CD14-positive monocyte (primary cell): ENCODE data around the gene TTC7B. TPM values are rescaled to one million over a fixed set of nuclear protein-coding genes. Genes with fewer than 3 reads are reported as not detected.

Experiments used
- DNase-seq, 3 donors: peaks; one replicate each; pipeline ENCODE4 v3.0.0-alpha.2; 2011 to 2022
- H2AFZ ChIP-seq: 2 replicates; pipeline ENCODE4 v1.6.0; 2012; ENCODE audit warnings: mild to moderate bottlenecking, low read depth, low read length, inconsistent platforms; ENCODE audit not compliant: insufficient read depth, poor library complexity, severe bottlenecking
- H3K27ac ChIP-seq, 2 donors: 1 replicate in 1 of 2; 2 replicates in 1 of 2; pipeline ENCODE4 v1.5.1; 2012 to 2013; ENCODE audit warnings: low read length in 2 of 2, control low read depth in 1 of 2, inconsistent platforms in 1 of 2, low read depth in 1 of 2, mild to moderate bottlenecking in 1 of 2
- H3K27me3 ChIP-seq, 2 donors: one replicate each; pipeline versions ENCODE4 v1.6.0 to v1.6.1; 2011 to 2013; ENCODE audit warnings: low read length in 2 of 2; ENCODE audit not compliant: control insufficient read depth in 2 of 2, insufficient read depth in 2 of 2
- H3K36me3 ChIP-seq, 2 donors: replicated peaks in 1 of 2; 1 replicate in 1 of 2; 2 replicates in 1 of 2; pipeline versions ENCODE4 v1.5.1 to v1.6.1; 2012 to 2013; ENCODE audit warnings: low read length in 2 of 2, control low read depth in 1 of 2, inconsistent platforms in 1 of 2, mild to moderate bottlenecking in 1 of 2; ENCODE audit not compliant: insufficient read depth in 2 of 2, control insufficient read depth in 1 of 2
- H3K4me1 ChIP-seq, 2 donors: 1 replicate in 1 of 2; 2 replicates in 1 of 2; pipeline versions ENCODE4 v1.5.1 to v1.6.1; 2012 to 2013; ENCODE audit warnings: low read length in 2 of 2, control low read depth in 1 of 2, inconsistent platforms in 1 of 2, mild to moderate bottlenecking in 1 of 2, moderate library complexity in 1 of 2; ENCODE audit not compliant: insufficient read depth in 2 of 2, control insufficient read depth in 1 of 2
- H3K4me2 ChIP-seq: replicated peaks from 2 replicates; pipeline ENCODE3; 2012; ENCODE audit warnings: low read length, moderate library complexity, mild to moderate bottlenecking; ENCODE audit not compliant: poor library complexity, severe bottlenecking; ENCODE audit errors: extremely low read depth
- H3K4me3 ChIP-seq, 3 experiments: fragments of 200-600 bp in 1 of 3; sonication (generic) in 1 of 3; replicated peaks in 1 of 3; 1 replicate in 2 of 3; 2 replicates in 1 of 3; pipeline ENCODE4 v1.5.1; 2011 to 2013; ENCODE audit warnings: low read length in 3 of 3, mild to moderate bottlenecking in 3 of 3, control low read depth in 2 of 3, low read depth in 2 of 3, inconsistent platforms in 1 of 3, moderate library complexity in 1 of 3
- H3K79me2 ChIP-seq: 2 replicates; pipeline ENCODE4 v1.6.0; 2012; ENCODE audit warnings: mild to moderate bottlenecking, control low read depth, inconsistent platforms, low read length, moderate library complexity; ENCODE audit not compliant: insufficient read depth
- H3K9ac ChIP-seq: 2 replicates; pipeline ENCODE4 v1.6.0; 2017; ENCODE audit warnings: low read length, mild to moderate bottlenecking; ENCODE audit not compliant: insufficient read depth, poor library complexity, severe bottlenecking
- H3K9me3 ChIP-seq, 2 donors: replicated peaks in 1 of 2; 1 replicate in 1 of 2; 2 replicates in 1 of 2; pipeline versions ENCODE4 v1.5.1 to v1.6.1; 2012 to 2013; ENCODE audit warnings: low read length in 2 of 2, control low read depth in 1 of 2; ENCODE audit not compliant: control insufficient read depth in 1 of 2, insufficient read depth in 1 of 2
- H4K20me1 ChIP-seq: 2 replicates; pipeline ENCODE4 v1.6.0; 2012; ENCODE audit warnings: mild to moderate bottlenecking, low read length, control low read depth, moderate library complexity; ENCODE audit not compliant: insufficient read depth
- H3K27ac Mint-ChIP-seq, 7 donors: one replicate each; pipeline ENCODE4 v1.8.0; 2020; ENCODE audit warnings: mild to moderate bottlenecking in 7 of 7, mixed read lengths in 7 of 7, moderate library complexity in 6 of 7, inconsistent platforms in 2 of 7
- H3K27me3 Mint-ChIP-seq, 3 donors: one replicate each; pipeline ENCODE4 v1.8.0; 2021 to 2022; ENCODE audit warnings: low read depth in 3 of 3, mild to moderate bottlenecking in 3 of 3, mixed read lengths in 3 of 3, moderate library complexity in 3 of 3, inconsistent platforms in 1 of 3
- H3K36me3 Mint-ChIP-seq, 2 donors: one replicate each; pipeline ENCODE4 v1.8.0; 2020; ENCODE audit warnings: mixed read lengths in 2 of 2, inconsistent platforms in 1 of 2, mild to moderate bottlenecking in 1 of 2
- H3K4me1 Mint-ChIP-seq: one replicate; pipeline ENCODE4 v1.8.0; 2020; ENCODE audit warnings: mild to moderate bottlenecking, mixed read lengths
- H3K4me3 Mint-ChIP-seq, 2 donors: one replicate each; pipeline ENCODE4 v1.8.0; 2020; ENCODE audit warnings: mild to moderate bottlenecking in 2 of 2, mixed read lengths in 2 of 2, moderate library complexity in 1 of 2
- H3K9me3 Mint-ChIP-seq, 7 donors: one replicate each; pipeline ENCODE4 v1.8.0; 2020 to 2022; ENCODE audit warnings: mixed read lengths in 7 of 7, mild to moderate bottlenecking in 6 of 7, moderate library complexity in 6 of 7, inconsistent platforms in 2 of 7
- WGBS: methylation state at CpG from one replicate; pipeline ENCODE4 v1.1.5; 2013; ENCODE audit warnings: missing lambda C conversion rate; ENCODE audit not compliant: insufficient coverage; 5-methylcytosine and 5-hydroxymethylcytosine counted together
- intact Hi-C, 2 donors: fragments of 100-400 bp; cut with micrococcal nuclease; formaldehyde crosslinking; loops; one replicate each; pipeline versions ENCODE4 v1.15.0 to v1.15.1; 2023
- polyA plus RNA-seq, 3 donors: library from polyadenylated mRNA; depleted of rRNA in 1 of 3; unstranded in 2 of 3; stranded (reverse) in 1 of 3; fragments of 300-500 nt in 2 of 3; fragments of >200 nt in 1 of 3; fragmentation: Illumina TruSeq in 2 of 3; gene quantifications; 1 replicate in 2 of 3; 2 replicates in 1 of 3; pipeline ENCODE4 v1.2.3, GENCODE V29; 2012 to 2021
- TF ChIP-seq, protein P1 (sequence below): fragments of 200-600 bp; IDR thresholded peaks from one replicate; pipeline ENCODE4 v1.8.0; 2022; ENCODE audit warnings: antibody characterized with exemption, mild to moderate bottlenecking

Gene TTC7B
- polyA plus RNA-seq, 3 donors = 0.87 to 2.6 (median 1.2) TPM

DNA sequence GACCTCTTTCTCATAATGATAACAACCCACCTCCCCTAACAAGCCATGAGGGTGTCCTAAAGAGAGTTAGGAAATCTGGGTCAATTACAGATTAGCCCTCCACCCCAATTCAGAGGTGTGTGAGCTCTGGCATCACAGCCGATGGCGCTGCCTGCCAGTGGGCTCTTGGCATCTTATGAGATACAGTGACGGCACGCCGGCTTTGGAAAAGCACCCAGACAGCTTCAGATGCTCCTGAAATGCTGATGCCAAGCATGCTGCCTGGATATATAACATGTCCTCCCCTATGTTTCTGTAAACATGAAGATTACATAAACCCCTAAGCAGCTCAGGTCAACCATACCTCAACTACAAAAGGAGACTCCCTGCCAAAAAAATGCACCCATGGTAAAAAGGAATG lies 152.6 kb downstream of the TTC7B start:
- Histone ChIP-seq H3K4me2 (no peak overlapping the region), H2AFZ (no peak overlapping the region), H4K20me1 (no peaks in the 10 kb centered on the region), H3K27ac (no peak overlapping the region), H3K79me2 (no peaks in the 10 kb centered on the region), H3K4me1 (peaks cover 51 to 67% of the 10 kb centered on the region in 2 donors), H3K9me3 (no peaks in the 10 kb centered on the region), H3K9ac (no peak overlapping the region), H3K36me3 (no peaks in the 10 kb centered on the region), H3K27me3 (no peaks in the 10 kb centered on the region), H3K4me3 (no peak overlapping the region)
- intact Hi-C loops = no loop called here
- TF ChIP-seq, protein P1, sequence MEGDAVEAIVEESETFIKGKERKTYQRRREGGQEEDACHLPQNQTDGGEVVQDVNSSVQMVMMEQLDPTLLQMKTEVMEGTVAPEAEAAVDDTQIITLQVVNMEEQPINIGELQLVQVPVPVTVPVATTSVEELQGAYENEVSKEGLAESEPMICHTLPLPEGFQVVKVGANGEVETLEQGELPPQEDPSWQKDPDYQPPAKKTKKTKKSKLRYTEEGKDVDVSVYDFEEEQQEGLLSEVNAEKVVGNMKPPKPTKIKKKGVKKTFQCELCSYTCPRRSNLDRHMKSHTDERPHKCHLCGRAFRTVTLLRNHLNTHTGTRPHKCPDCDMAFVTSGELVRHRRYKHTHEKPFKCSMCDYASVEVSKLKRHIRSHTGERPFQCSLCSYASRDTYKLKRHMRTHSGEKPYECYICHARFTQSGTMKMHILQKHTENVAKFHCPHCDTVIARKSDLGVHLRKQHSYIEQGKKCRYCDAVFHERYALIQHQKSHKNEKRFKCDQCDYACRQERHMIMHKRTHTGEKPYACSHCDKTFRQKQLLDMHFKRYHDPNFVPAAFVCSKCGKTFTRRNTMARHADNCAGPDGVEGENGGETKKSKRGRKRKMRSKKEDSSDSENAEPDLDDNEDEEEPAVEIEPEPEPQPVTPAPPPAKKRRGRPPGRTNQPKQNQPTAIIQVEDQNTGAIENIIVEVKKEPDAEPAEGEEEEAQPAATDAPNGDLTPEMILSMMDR = no peak
- DNase-seq = no peak
- no peaks in the 10 kb centered on the region for H3K9me3 Mint-ChIP-seq
- H3K4me1 Mint-ChIP-seq = peaks cover 57% of the 10 kb centered on the region
- H3K27ac Mint-ChIP-seq = no peak overlapping the region
- peaks cover 0 to 2% of the 10 kb centered on the region in 2 donors for H3K36me3 Mint-ChIP-seq
- 100% methylated on average over 4 of the region's 5 CpGs for WGBS
- no peak overlapping the region for H3K4me3 Mint-ChIP-seq
- H3K27me3 Mint-ChIP-seq = peaks cover 0 to 5% (median 4%) of the 10 kb centered on the region in 3 donors

DNA sequence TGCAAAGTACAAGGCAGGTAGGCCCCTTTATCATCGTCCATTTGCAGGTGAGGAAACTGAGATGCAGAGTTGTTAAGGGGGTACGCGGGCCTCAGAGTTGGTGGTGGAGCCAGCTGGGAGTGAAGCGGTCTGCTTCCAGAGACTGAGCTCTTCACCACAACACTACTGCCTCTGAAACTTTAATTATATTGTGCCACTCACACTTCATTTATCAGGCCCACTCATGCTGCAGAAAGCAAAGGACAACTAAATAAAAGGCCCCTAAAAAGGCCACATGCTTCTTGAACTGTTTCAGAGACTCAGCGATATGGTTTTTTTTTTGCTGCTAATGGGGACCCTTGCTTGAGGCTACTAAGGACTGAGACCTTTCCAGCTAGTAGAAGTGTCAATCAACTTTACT lies 153.1 kb downstream of the TTC7B start:
- H3K79me2 ChIP-seq = no peaks in the 10 kb centered on the region
- Mint-ChIP-seq H3K27ac (no peak overlapping the region), H3K4me1 (peaks cover 59% of the 10 kb centered on the region), H3K9me3 (no peaks in the 10 kb centered on the region), H3K27me3 (peaks cover 0 to 5% (median 4%) of the 10 kb centered on the region in 3 donors), H3K4me3 (no peak overlapping the region), H3K36me3 (peaks cover 0 to 2% of the 10 kb centered on the region in 2 donors)
- H3K9ac ChIP-seq = no peak overlapping the region
- H3K9me3 ChIP-seq = no peaks in the 10 kb centered on the region
- intact Hi-C loops = no loop called here
- no peak overlapping the region for H2AFZ ChIP-seq
- H3K4me1 ChIP-seq = peaks cover 55 to 68% of the 10 kb centered on the region in 2 donors
- H3K4me3 ChIP-seq = no peak overlapping the region
- H3K4me2 ChIP-seq = no peak overlapping the region
- WGBS = 100% methylated on average over 1 of the region's 5 CpGs
- DNase-seq = no peak
- H4K20me1 ChIP-seq = no peaks in the 10 kb centered on the region
- H3K27me3 ChIP-seq = no peaks in the 10 kb centered on the region
- no peak overlapping the region for H3K27ac ChIP-seq
- TF ChIP-seq, protein P1 = no peak
- no peaks in the 10 kb centered on the region for H3K36me3 ChIP-seq
